Keratinocyte (primary cell): ENCODE measurements around the gene GPR183. TPM values are rescaled to one million over a fixed set of nuclear protein-coding genes. Genes with fewer than 3 reads are reported as not detected.
A peak's percentile ranks its signal among the peaks of the same experiment; 100 is the strongest.

Source experiments
- DNase-seq: peaks from one replicate; pipeline ENCODE4 v3.0.0-alpha.2; 2011; ENCODE audit warnings: low read depth, missing footprints, low spot score
- FAIRE-seq: peaks from 2 replicates; lab custom pipeline; 2011; peaks lifted over from hg19 to GRCh38; lab: Jason Lieb, UNC
- H2AFZ ChIP-seq: 2 replicates; pipeline ENCODE4 v1.6.0; 2012; ENCODE audit warnings: low read length, control low read depth, inconsistent platforms; ENCODE audit not compliant: control insufficient read depth
- H3K27ac ChIP-seq: 2 replicates; pipeline ENCODE4 v1.5.1; 2011; ENCODE audit warnings: low read length; ENCODE audit not compliant: control insufficient read depth, insufficient read depth
- H3K27me3 ChIP-seq: 3 replicates; pipeline ENCODE4 v1.6.0; 2011; ENCODE audit warnings: low read length; ENCODE audit not compliant: control insufficient read depth, insufficient read depth; ENCODE audit errors: extremely low read depth
- H3K36me3 ChIP-seq, 2 experiments: 2 replicates in 1 of 2; 3 replicates in 1 of 2; pipeline ENCODE4 v1.5.1; 2011; ENCODE audit warnings: low read length in 2 of 2, mild to moderate bottlenecking in 1 of 2; ENCODE audit not compliant: control insufficient read depth in 2 of 2, insufficient read depth in 2 of 2; ENCODE audit errors: extremely low read depth in 1 of 2
- H3K4me1 ChIP-seq: 3 replicates; pipeline ENCODE4 v1.5.1; 2011; ENCODE audit warnings: low read length; ENCODE audit not compliant: control insufficient read depth, insufficient read depth; ENCODE audit errors: extremely low read depth
- H3K4me2 ChIP-seq: 3 replicates; pipeline ENCODE4 v1.6.0; 2011; ENCODE audit warnings: low read depth, low read length; ENCODE audit not compliant: control insufficient read depth, insufficient read depth; ENCODE audit errors: extremely low read depth
- H3K4me3 ChIP-seq, 3 experiments: fragments of 200-600 bp in 1 of 3; sonication (generic) in 1 of 3; 2 replicates in 2 of 3; 3 replicates in 1 of 3; pipeline ENCODE4 v1.5.1; 2011 to 2016; ENCODE audit warnings: low read length in 3 of 3, mild to moderate bottlenecking in 3 of 3, control low read depth in 2 of 3, inconsistent platforms in 1 of 3, low read depth in 1 of 3, mixed read lengths in 1 of 3, mixed run types in 1 of 3, moderate library complexity in 1 of 3; ENCODE audit not compliant: control insufficient read depth in 2 of 3, insufficient read depth in 2 of 3; ENCODE audit errors: extremely low read depth in 1 of 3
- H3K79me2 ChIP-seq: 2 replicates; pipeline ENCODE4 v1.6.0; 2012; ENCODE audit warnings: low read length; ENCODE audit not compliant: control insufficient read depth, insufficient read depth
- H3K9ac ChIP-seq: 3 replicates; pipeline ENCODE4 v1.6.0; 2011; ENCODE audit warnings: low read length; ENCODE audit not compliant: control insufficient read depth, insufficient read depth; ENCODE audit errors: extremely low read depth
- H3K9me1 ChIP-seq: 3 replicates; pipeline ENCODE4 v1.6.0; 2011; ENCODE audit warnings: low read length; ENCODE audit not compliant: control insufficient read depth, insufficient read depth; ENCODE audit errors: extremely low read depth
- H3K9me3 ChIP-seq: 2 replicates; pipeline ENCODE4 v1.5.1; 2012; ENCODE audit warnings: low read depth, low read length; ENCODE audit not compliant: control insufficient read depth
- H4K20me1 ChIP-seq: 3 replicates; pipeline ENCODE4 v1.6.0; 2011; ENCODE audit warnings: low read length; ENCODE audit not compliant: control insufficient read depth, insufficient read depth; ENCODE audit errors: extremely low read depth
- EZH2 ChIP-seq: IDR thresholded peaks from one replicate; pipeline ENCODE4 v1.6.1; 2012; ENCODE audit warnings: inconsistent platforms, mild to moderate bottlenecking, low read length, moderate library complexity
- dilution Hi-C: fragments of 300-500 bp; cut with MboI; formaldehyde crosslinking; loops from one replicate; pipeline ENCODE4 v1.7.0; 2020; ENCODE audit warnings: low sequenced_read_pairs; ENCODE audit not compliant: extremely low pct_ligation_motif_present
- polyA plus RNA-seq, 5 experiments: library from polyadenylated mRNA; depleted of rRNA in 3 of 5; stranded (reverse) in 3 of 5; stranded (forward) in 1 of 5; unstranded in 1 of 5; fragments of >200 nt; gene quantifications; 1 replicate in 1 of 5; 2 replicates in 3 of 5; 3 replicates in 1 of 5; pipeline versions ENCODE4 v1.2.1 to v1.2.3, GENCODE V29; 2011 to 2012; ENCODE audit warnings: missing spikeins in 2 of 5, low read depth in 1 of 5, low replicate concordance in 1 of 5
- TF ChIP-seq, protein P1 (sequence below), 3 experiments: IDR thresholded peaks in 1 of 3; conservative IDR thresholded peaks in 1 of 3; optimal IDR thresholded peaks in 1 of 3; 2 replicates in 2 of 3; 3 replicates in 1 of 3; pipeline versions ENCODE3 to v1.5.1; 2011; ENCODE audit warnings: low read length in 3 of 3, mild to moderate bottlenecking in 3 of 3, moderate library complexity in 2 of 3, control low read depth in 1 of 3, inconsistent platforms in 1 of 3; ENCODE audit not compliant: insufficient read depth in 2 of 3; ENCODE audit errors: extremely low read depth in 1 of 3

GPR183 gene
- polyA plus RNA-seq, 1 donor (not counting 4 experiments of a cell fraction or from before 2014, with no cell fraction given): not detected

GRCh38 chr13:99307648-99308339 is 595 bp upstream of the GPR183 start:
- DNase-seq: no peak
- H3K9ac ChIP-seq: no peak overlapping the region

GRCh38 chr13:99305566-99305965 is 1.6 kb downstream of the GPR183 start:
- Histone ChIP-seq H3K4me3 (no peak overlapping the region), H3K27me3 (no peaks in the 10 kb centered on the region), H3K9ac (no peak overlapping the region), H3K79me2 (no peaks in the 10 kb centered on the region), H4K20me1 (no peaks in the 10 kb centered on the region), H3K27ac (no peak overlapping the region), H3K9me3 (no peaks in the 10 kb centered on the region), H3K4me1 (peaks cover 12% of the 10 kb centered on the region), H3K36me3 (peaks cover 0 to 2% of the 10 kb centered on the region in 2 experiments), H2AFZ (no peak overlapping the region), H3K4me2 (no peak overlapping the region), H3K9me1 (no peaks in the 10 kb centered on the region)
- TF ChIP-seq, protein P1, sequence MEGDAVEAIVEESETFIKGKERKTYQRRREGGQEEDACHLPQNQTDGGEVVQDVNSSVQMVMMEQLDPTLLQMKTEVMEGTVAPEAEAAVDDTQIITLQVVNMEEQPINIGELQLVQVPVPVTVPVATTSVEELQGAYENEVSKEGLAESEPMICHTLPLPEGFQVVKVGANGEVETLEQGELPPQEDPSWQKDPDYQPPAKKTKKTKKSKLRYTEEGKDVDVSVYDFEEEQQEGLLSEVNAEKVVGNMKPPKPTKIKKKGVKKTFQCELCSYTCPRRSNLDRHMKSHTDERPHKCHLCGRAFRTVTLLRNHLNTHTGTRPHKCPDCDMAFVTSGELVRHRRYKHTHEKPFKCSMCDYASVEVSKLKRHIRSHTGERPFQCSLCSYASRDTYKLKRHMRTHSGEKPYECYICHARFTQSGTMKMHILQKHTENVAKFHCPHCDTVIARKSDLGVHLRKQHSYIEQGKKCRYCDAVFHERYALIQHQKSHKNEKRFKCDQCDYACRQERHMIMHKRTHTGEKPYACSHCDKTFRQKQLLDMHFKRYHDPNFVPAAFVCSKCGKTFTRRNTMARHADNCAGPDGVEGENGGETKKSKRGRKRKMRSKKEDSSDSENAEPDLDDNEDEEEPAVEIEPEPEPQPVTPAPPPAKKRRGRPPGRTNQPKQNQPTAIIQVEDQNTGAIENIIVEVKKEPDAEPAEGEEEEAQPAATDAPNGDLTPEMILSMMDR (optimal IDR thresholded peaks at IDR 0.05 in 1 of 3, IDR thresholded peaks at IDR 0.05 in 1 of 3, conservative IDR thresholded peaks at IDR 0.05 in 1 of 3; ENCODE audit: extremely low read depth in 1 of 3, insufficient read depth in 2 of 3, low read length in 3 of 3): no peak
- TF ChIP-seq EZH2: no peak
- FAIRE-seq (no peak), DNase-seq (no peak)
- dilution Hi-C loops: no loop called here

More at GRCh38 chr13:99307648-99308339, 595 bp upstream of the GPR183 start:
- Histone ChIP-seq H3K27me3 (no peaks in the 10 kb centered on the region), H2AFZ (no peak overlapping the region), H3K4me2 (no peak overlapping the region), H3K4me3 (no peak overlapping the region), H3K27ac (peak overlapping the region; percentile 51), H3K9me3 (no peaks in the 10 kb centered on the region), H3K4me1 (peaks cover 7% of the 10 kb centered on the region), H3K9me1 (no peaks in the 10 kb centered on the region), H4K20me1 (no peaks in the 10 kb centered on the region), H3K79me2 (peaks cover 2% of the 10 kb centered on the region), H3K36me3 (no peaks in the 10 kb centered on the region)
- FAIRE-seq: peak; percentile 71
- dilution Hi-C loops: no loop called here
- no peak for TF ChIP-seq EZH2
- TF ChIP-seq, protein P1 (optimal IDR thresholded peaks at IDR 0.05 in 1 of 3, IDR thresholded peaks at IDR 0.05 in 1 of 3, conservative IDR thresholded peaks at IDR 0.05 in 1 of 3; ENCODE audit: extremely low read depth in 1 of 3, insufficient read depth in 2 of 3, low read length in 3 of 3): no peak
